ENCODE data around the gene ZDHHC21.

The ZDHHC21 gene

GRCh38 chr9:14693251-14693861 is at the start of gene ZDHHC21:
Gene ZDHHC21, minus strand, starts transcription at chr9:14693432. Its CDS starts 19,092 bp downstream, at chr9:14674340.
- peak; percentile 44 for DNase-seq (ENCODE audit: low read depth)

- DNase-seq (ENCODE audit: low read depth): no peak
These were observed 48.1 kb upstream of the ZDHHC21 start for GRCh38 chr9:14741369-14741768.

GRCh38 chr9:14733133-14733532 is 39.9 kb upstream of the ZDHHC21 start:
- DNase-seq (ENCODE audit: low read depth): no peak

- no peak for DNase-seq (ENCODE audit: low read depth)
These were observed 38.2 kb upstream of the ZDHHC21 start for GRCh38 chr9:14731294-14731981.

- DNase-seq (ENCODE audit: low read depth): no peak
These were observed 37.2 kb upstream of the ZDHHC21 start for GRCh38 chr9:14730461-14730898.

- DNase-seq (ENCODE audit: low read depth): no peak
These were observed 30.1 kb upstream of the ZDHHC21 start for GRCh38 chr9:14723301-14723700.

- no peak for DNase-seq (ENCODE audit: low read depth)
These were observed 29.3 kb upstream of the ZDHHC21 start, which contains the start of gene CER1 for GRCh38 chr9:14722391-14723035. Gene CER1, minus strand, starts transcription at chr9:14722733. Its CDS starts 61 bp downstream, at chr9:14722672.

- no peak for DNase-seq (ENCODE audit: low read depth)
These were observed 26.1 kb upstream of the ZDHHC21 start for GRCh38 chr9:14719231-14719923.

GRCh38 chr9:14715102-14715501 is 21.9 kb upstream of the ZDHHC21 start:
- no peak for DNase-seq (ENCODE audit: low read depth)

GRCh38 chr9:14713187-14713767 is 20.0 kb upstream of the ZDHHC21 start:
- DNase-seq (ENCODE audit: low read depth): no peak

GRCh38 chr9:14710804-14711203 is 17.6 kb upstream of the ZDHHC21 start:
- DNase-seq (ENCODE audit: low read depth): no peak

- DNase-seq (ENCODE audit: low read depth): no peak
These were observed 13.4 kb upstream of the ZDHHC21 start for GRCh38 chr9:14706530-14707140.

- no peak for DNase-seq (ENCODE audit: low read depth)
These were observed 11.8 kb upstream of the ZDHHC21 start for GRCh38 chr9:14705079-14705478.

- DNase-seq (ENCODE audit: low read depth): no peak
These were observed 11.0 kb upstream of the ZDHHC21 start for GRCh38 chr9:14704281-14704680.

GRCh38 chr9:14702200-14702720 is 9.0 kb upstream of the ZDHHC21 start:
- DNase-seq (ENCODE audit: low read depth): no peak

- no peak for DNase-seq (ENCODE audit: low read depth)
These were observed 572 bp downstream of the ZDHHC21 start for GRCh38 chr9:14692470-14693250.

- no peak for DNase-seq (ENCODE audit: low read depth)
These were observed 2.1 kb downstream of the ZDHHC21 start for GRCh38 chr9:14690948-14691730.

GRCh38 chr9:14687042-14687719 is 6.1 kb downstream of the ZDHHC21 start:
- DNase-seq (ENCODE audit: low read depth): no peak

- no peak for DNase-seq (ENCODE audit: low read depth)
These were observed 7.1 kb downstream of the ZDHHC21 start for GRCh38 chr9:14686168-14686567.
